ENCODE measurements around the gene MYORG. TPM values are rescaled to one million over a fixed set of nuclear protein-coding genes. Genes with fewer than 3 reads are reported as not detected.

The MYORG gene
- total RNA-seq, 1 experiment from 2014 or later, result 5.6 TPM

GRCh38 chr9:34400275-34400674 is 23.6 kb upstream of the MYORG start:
- Histone ChIP-seq H3K4ac (ENCODE audit: low read depth, low read length) (no peak overlapping the region), H4K8ac (replicated peaks; ENCODE audit: insufficient read length, low read depth, low read length) (no peak overlapping the region), H3K4me1 (ENCODE audit: insufficient read depth, low read length) (no peaks in the 10 kb centered on the region), H2BK12ac (ENCODE audit: insufficient read length, low read depth, low read length) (no peak overlapping the region), H3K79me2 (ENCODE audit: insufficient read depth, low read length) (no peaks in the 10 kb centered on the region), H2BK120ac (ENCODE audit: low read depth, low read length, poor library complexity, severe bottlenecking) (no peak overlapping the region), H2BK15ac (ENCODE audit: low read depth, low read length) (no peak overlapping the region), H2AK5ac (ENCODE audit: insufficient read length, low read length) (no peak overlapping the region), H4K91ac (ENCODE audit: insufficient read length, low read depth, low read length) (no peak overlapping the region), H3K4me2 (ENCODE audit: insufficient read depth, insufficient read length, low read length) (no peak overlapping the region), H3K56ac (ENCODE audit: insufficient read length, low read depth, low read length) (no peak overlapping the region), H3K27me3 (ENCODE audit: insufficient read depth, low read length) (no peaks in the 10 kb centered on the region), H4K20me1 (ENCODE audit: control insufficient read depth, insufficient read depth, insufficient read length) (no peaks in the 10 kb centered on the region), H3K14ac (ENCODE audit: insufficient read depth, low read length) (no peak overlapping the region), H3K18ac (ENCODE audit: insufficient read length, low read depth, low read length) (no peak overlapping the region), H3K27ac (ENCODE audit: insufficient read length, low read depth, low read length) (no peak overlapping the region), H3K9ac (ENCODE audit: extremely low read depth, insufficient read length, low read length) (no peak overlapping the region), H3T11ph (ENCODE audit: low read length) (no peak overlapping the region), H3K9me3 (ENCODE audit: control insufficient read depth, low read depth, low read length) (no peaks in the 10 kb centered on the region), H2AFZ (ENCODE audit: low read length) (no peak overlapping the region), H4K5ac (ENCODE audit: insufficient read length, low read depth, low read length) (no peak overlapping the region), H3K23me2 (ENCODE audit: insufficient read length, low read depth, low read length, poor library complexity, severe bottlenecking) (no peaks in the 10 kb centered on the region), H3K79me1 (ENCODE audit: insufficient read depth, low read depth, low read length, poor library complexity, severe bottlenecking) (no peaks in the 10 kb centered on the region), H2BK20ac (ENCODE audit: low read depth, low read length, poor library complexity, severe bottlenecking) (no peak overlapping the region), H2BK5ac (ENCODE audit: insufficient read length, low read length) (no peak overlapping the region), H3K23ac (ENCODE audit: insufficient read length, low read depth, low read length) (no peak overlapping the region)
- peak; percentile 59 for TF ChIP-seq CTCF (conservative IDR thresholded peaks at IDR 0.05)
- Mint-ChIP-seq H3K27me3 (ENCODE audit: low read depth) (no peaks in the 10 kb centered on the region), H3K4me3 (no peak overlapping the region), H3K9me3 (no peaks in the 10 kb centered on the region), H3K36me3 (ENCODE audit: insufficient read depth in 1 of 3, low read depth in 3 of 3) (no peaks in the 10 kb centered on the region; a peak in 1 of 7 replicates), H3K4me1 (no peaks in the 10 kb centered on the region), H3K27ac (no peak overlapping the region)
- no CpG with 5 or more reads among the region's 12 CpGs for WGBS (ENCODE audit: extremely low coverage, insufficient read length, low lambda C conversion rate)
- DNase-seq, result peak; percentile 57

Measured in H9 (cell line).